Measurements from ENCODE around the gene STPG3.
A peak's percentile ranks its signal among the peaks of the same experiment; 100 is the strongest.

STPG3 gene

DNA sequence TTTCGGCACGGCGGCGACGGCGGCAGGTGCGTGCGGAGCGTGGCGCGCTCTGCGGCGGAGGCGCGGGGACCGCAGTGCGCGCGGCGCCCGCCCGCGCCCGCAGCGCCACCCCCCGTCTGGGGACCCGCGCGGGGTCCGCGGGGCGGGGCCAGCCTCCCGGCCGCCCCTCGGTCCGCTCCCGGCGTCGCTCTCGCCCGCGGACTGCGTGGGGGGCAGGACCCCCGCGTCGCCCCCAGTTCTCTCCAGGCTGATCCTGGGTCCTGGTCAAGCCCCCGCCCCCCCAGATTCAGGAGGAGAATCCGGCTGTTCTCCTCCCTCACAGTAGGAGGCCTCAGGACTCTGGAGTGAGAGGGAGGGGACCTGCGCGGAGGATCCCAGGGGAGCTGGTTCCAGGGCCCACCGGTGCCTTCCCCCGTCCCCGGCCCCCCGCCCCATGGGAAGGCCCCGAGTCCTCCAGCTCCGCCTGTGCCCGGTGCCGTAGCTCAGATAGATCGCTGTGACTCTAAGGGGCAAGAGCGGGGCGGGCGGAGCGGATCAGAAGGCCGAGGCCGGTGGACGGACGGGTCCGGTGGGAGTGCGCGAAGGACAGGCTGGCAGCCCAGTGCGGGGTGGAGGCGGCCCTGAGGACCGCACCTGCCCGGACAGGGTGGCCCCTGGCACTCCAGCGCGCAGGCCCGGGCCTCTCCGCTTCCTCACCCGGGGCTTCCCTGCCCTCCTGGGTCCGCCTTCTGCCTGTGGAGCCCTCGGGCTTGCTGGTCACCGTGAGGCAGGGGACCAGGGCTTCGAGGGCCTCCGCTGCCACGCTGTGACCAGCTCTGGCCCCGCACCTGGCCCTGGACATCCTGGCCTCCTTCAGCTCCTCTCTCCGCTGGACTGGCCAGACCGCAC is 28.7 kb upstream of the STPG3 start, which contains the start of gene RNF208:
TSS of gene RNF208 (minus strand) at position 51 of the 888 bp plus-strand sequence. CDS start 1,028 bp downstream, outside the sequence.
- no peak for DNase-seq

DNA sequence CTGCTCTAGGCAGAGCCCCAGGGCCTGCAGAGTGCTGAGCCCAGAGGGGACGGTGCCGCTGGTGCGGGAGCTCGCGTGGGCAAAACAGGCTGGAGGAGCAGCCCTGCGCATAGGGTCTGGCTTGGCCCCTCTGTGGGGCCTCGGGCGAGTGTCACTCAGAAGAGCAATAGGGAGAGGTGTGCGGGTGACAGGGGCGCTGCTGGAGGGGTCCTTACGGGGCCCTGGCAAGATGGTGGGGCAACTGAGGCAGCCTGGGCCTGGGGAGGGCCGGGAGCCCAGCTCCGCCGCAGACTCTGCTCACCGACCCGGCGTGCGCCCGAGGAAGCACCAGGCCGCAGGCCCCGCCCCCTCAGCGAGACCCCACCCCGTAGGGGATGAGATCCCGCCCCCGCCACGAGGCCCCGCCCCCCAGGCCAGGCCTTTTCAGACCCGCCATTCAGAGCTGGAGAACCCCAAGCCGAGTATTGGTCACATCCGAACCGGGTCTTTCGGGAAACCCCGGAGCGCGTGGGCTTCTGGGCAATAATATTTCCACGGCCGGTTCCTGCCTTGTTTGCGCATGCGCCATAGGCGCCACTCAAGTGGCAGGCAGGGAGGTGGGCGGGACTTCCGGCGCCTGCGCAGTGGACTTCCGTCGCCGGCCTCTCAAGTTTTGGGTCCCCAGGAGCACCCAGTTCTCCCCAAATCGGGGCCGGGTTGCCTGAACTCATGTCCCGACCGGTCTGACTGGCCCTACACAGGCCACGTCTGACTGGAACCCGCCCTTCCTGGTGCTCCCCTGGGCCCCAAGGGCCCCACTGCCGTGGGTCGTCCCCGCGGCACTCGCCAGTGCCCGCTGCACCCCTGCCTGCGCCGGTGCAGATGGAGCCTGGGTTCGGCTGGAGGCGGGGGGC is 27.8 kb upstream of the STPG3 start:
- peak; percentile 97 for DNase-seq

DNA sequence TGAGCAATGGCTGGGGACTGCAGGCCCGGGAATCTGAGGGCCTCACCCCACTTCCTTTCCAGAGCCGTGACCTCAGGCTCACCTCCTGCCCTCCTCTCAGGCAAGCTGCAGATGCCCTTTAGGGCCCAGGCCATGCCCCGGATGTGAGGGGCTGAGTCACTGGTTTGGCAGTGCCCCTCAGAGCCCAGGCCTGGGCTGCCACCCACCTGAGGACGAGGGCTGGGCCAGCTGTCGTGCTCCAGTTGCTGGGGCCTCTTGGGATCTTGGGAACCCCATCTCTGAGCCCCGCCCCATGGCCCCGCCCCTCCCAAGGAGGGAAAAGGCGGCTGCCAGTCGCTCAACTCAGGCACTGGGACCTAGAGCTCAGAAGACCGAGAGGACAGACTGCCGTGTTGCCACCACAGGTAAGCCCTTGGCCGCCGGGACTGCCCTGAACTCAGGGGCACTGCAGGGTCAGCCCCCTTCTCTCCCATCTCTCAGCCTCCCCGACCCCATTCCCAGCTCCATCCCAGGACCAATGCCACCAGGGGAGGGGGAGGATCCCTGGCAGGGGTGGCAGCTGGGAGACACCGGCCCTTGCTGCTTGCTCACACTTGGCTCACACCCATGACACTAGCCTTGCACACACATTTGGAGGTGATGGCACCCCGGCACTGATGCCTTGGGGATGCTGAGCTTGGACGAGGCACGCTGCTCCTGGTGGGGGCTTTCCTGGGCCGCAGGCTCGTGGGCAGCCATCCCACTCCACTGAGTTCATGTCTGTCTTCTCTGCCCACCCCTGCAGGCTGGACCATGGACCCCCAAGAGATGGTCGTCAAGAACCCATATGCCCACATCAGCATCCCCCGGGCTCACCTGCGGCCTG is 26.0 kb upstream of the STPG3 start, which contains the start of gene CYSRT1:
TSS of gene CYSRT1 (plus strand) at position 345 of the 865 bp plus-strand sequence. CDS start at position 793, 448 bp downstream.
- no peak for DNase-seq

DNA sequence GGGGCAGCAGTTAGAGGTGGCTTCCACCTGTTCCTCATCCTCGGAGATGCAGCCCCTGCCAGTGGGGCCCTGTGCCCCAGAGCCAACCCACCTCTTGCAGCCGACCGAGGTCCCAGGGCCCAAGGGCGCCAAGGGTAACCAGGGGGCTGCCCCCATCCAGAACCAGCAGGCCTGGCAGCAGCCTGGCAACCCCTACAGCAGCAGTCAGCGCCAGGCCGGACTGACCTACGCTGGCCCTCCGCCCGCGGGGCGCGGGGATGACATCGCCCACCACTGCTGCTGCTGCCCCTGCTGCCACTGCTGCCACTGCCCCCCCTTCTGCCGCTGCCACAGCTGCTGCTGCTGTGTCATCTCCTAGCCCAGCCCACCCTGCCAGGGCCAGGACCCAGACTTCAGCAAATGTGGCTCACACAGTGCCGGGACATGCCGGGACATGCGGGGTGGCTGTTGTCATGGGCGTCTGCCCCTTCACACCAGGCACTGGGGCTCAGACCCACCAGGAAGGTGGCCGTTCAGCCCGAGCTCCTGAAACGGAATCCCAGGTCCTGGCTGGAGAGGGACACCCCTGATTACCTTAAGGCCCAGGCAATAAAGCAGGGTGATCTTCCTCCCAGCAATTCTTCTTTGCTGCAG is 25.3 kb upstream of the STPG3 start:
- no peak for DNase-seq

DNA sequence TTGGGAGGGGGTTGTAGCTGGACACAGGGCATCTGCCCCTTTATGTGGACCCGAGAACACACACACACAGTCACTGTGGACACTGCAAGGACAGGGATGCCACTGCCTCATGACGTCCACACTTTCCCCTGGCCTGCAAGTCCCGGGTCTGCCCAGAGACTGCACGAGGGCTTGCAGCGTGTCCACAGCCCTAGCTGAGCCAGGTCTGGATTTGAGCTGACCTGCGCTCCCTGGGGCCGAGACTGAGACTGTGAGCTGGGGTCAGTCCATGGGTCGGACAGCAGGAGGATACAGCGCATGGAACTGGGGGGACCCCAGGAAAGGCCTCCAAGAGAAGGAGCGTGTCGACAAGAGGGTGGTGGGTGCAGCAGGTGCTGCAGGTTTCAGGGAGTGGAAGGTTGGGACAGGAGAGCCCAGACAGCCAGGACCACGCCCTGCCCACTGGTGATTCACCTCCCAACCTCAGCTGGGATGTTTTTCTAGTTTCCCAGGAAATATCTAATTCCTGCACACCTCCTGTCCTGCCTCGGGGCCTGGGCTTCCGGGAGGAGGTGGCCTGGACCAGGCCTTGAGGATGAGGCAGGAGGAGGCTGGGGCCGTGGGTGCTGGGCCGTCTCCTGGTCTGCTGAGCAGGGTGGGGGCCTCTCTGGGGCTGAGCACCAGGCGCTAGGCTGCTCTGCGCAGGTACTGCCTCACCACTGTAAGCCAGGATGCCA is 24.6 kb upstream of the STPG3 start:
- DNase-seq = no peak

DNA sequence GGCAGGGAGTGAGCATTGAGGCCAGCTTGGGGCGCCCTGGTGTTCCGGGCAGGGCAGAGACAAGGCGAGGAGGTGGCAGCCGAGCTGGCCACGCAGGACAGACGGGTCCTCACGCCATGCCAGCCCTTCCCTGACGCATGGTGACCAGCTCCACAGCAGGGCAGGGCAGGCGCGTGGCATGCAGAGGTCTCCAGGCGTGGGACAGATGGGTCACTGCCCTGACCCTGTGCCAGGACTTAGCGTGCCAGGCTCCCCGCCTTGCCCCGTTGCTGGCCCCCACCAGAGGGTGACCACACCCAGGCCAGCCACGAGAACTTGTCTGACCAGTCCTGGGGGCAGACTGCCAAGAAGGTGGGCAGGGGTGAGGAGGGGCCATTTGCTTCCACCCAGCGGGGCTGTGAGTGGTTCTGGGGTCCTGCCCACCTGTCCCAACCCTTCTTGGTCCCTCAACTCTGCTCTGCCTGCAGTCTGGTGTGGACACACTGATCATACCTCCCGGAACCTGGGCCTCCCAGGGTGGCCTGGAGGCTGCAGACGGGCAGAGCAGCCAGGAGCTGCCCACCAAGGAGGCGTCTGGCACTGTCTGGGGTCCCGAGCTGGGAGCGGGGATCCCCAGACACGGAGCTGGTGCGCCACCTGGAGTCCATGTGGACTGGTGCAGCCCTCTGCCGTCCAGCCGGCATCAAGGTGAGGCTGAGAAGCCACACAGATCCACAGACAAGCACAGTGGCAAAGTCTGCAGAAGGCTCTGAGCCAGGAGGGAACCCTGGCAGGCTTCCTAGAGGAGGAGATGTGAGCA is 23.8 kb upstream of the STPG3 start, which contains the start of gene RNF224:
TSS of gene RNF224 (plus strand) at position 449 of the 799 bp plus-strand sequence. CDS start 834 bp downstream, outside the sequence.
- DNase-seq = peak; percentile 77

DNA sequence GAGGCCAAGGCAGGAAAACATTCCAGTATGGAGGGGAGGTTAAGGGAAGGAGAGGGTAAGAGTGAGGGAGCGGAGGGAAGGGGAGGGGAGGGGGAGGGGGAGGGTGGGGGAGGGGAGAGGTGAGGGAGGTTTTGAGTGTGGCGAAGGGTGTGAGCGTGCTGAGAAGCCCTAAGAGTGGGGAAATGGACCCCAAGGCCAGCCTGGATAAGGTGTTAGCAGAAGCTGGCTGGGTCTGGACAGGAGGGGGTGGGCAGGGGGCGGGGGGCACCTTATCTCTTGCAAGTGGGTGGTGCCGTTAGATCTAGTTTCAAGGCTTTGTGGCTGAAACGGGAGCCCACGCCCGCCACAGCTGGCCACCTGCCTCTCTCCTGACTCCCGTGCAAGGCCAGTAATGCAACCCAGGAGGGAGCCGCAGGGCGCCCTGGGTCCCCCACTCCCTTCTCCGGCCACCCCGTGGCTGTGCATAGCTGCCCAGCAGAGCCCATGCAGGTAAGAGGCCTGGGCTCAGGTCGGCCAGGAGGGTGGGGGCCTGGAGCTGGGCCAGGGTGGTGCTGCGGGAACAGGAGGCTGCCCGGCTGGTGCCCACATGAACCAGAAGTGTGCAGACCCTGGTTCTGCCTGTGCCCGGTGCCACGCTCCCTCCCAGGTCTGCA is 23.1 kb upstream of the STPG3 start:
- no peak for DNase-seq

DNA sequence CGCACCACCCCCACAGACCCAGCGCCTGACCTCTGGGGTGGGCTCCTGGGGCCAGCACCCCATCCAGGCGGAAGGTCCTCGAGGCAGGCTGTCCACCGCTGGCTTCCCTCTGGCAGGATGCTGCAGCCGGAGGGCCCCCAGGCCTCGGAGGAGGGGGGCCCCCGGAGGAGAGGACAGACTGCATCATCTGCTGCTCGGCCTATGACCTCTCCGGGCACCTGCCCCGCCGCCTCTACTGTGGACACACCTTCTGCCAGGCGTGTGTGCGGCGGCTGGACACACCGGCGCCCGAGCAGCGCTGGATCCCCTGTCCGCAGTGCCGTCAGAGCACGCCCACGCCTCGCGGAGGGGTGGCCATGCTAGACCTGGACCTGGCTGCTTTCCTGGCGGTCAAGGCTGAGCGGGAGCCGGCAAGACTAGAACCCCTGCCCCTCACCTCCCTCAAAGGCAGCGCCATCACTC is 22.5 kb upstream of the STPG3 start:
- DNase-seq = no peak

DNA sequence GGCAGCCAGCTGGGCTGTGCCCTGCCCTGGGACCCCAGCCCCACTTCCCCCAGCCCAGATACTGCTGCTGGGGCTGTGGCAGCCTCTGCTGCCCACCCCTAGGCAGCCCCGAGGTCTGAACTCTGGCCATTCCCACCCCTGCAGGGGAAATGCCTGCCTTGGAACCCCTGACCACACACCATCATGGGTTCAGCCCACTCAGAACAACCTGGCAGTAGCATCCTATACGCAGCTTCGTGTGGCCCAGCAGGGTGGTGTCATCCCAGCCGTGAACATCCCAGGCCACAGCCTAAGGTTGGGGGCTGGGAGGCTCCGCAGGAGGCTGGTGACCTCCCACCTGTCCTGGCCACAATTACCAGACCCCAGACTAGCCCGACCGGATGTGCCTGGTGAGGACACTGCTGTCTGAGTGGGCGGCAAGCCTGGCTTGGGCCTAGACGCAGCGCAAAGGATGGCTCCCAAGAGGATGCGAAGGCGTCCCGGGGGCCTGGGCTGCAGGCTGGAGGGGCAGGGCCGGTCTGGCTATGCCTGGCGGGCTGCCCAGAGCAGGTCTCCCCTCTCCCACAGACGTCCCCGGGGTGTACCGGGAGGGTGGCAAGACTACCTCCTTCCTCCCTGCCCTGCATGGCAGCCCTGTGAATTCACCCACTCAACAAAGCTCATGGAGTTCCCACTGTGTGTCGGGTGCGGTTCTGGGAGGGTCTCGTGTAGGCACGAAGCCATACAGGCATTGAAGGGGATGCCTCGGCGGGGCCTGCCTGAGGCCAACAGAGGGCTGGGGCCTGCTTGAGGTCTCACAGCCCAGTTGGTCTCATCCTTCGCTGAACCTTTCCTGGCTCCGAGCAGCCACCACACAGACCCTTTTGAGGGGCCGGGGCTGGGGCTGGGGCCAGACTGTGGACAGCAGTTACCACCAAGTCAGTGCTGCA is 21.9 kb upstream of the STPG3 start:
- DNase-seq = no peak

DNA sequence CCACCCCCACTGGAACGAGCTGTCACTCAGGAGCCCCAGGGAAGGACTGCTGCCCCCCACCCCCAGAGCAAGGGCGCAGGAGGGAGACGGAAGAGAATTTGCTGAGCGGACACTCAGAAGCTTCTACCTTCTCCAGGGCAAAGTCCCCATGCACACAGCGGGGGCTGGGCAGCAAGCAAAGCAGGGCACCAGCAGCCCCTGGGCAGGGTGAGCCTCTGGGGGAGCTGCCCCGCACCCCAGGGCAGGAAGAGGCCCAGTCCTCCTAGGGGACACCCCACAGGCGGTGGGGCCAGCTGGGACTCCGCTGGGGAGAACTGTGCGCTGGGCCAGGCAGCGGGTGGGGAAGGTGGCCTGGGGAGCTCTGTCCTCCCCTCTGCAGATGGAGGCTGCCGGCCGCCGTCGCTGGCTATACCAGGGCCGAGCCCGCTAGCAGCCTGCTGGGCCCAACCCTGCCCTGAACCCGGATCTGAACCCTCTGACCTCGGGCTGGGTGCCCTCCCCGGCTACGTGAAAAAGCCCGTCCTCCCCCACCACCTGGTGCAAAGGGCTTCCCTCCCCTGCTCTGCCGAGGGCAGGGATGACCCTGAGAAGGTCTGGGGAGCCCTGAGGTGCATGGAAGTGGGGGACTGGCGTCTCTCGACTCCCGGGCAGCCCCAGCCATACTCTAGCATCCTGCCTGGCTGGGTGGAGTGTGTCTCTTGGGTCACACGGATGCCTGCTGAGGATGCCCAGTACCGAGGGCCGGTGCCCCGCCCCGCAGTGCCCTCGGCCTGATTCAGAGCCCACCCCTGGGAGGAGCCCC is 21.0 kb upstream of the STPG3 start:
- DNase-seq = no peak

DNA sequence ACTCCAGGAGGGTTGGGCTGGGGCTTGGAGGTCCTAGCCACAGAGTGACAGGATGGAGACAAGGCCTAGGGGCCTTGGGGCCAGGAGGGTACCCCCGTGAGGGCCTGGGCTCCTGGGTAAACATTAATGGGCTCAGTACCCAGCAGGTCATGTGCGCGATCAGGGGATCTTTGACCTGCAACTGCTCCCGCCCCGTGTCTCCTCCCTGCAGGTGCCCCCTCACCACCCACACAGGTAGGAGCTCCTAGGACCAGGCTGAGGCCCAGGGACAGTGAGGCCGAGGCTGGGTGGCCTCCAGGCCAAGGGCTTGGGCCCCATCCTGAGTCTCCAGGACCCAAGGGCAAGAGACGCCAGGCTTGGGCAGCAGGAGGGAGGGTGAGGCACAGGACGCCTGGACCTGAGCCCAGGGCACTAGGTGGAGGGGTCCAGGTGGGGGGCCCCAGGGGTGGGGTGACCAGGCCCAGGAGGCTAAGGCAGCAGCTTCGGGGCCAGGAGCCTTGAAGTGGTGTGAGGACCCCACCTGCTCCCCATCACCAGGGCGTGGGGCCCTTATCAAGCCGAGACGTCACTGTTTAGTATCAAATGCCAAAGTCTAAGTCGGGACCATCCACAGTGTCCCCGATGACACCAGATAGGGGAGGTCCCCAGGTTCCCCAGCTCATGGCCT is 20.2 kb upstream of the STPG3 start, which contains the start of gene SLC34A3:
TSS of gene SLC34A3 (plus strand) at position 197 of the 667 bp plus-strand sequence. CDS start 802 bp downstream, outside the sequence.
- DNase-seq = no peak

DNA sequence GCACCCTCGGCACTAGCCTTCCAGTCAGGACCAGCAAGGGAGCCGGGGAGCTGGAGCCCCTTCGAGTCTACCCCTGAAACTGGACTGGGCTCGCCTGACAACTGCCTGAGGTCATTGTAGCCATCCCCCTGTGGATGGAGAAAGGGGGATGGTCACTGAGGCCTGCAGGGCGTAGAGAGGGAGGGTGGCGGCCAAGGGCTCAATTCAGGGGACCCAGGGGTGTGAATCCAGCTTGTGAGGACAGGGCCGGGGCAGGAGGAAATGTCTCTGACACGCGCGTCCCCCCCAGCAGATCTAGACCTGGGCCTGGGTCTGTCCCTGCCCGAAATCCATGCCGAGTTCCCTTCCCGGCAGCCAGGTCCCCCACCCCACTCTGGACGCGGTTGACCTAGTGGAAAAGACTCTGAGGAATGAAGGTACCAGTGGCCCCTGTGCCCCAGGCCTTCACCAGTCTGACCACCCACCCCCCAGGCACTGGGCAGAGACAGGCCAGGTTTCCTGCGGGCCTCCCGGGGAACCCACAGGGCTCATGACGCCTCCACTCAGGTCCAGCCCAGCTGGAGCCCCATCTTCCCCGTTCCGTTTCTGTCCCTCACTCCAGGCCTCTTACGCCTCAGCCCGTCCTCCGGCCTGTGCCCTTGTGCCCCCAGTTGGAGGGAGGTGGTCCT is 19.6 kb upstream of the STPG3 start:
- DNase-seq = no peak

DNA sequence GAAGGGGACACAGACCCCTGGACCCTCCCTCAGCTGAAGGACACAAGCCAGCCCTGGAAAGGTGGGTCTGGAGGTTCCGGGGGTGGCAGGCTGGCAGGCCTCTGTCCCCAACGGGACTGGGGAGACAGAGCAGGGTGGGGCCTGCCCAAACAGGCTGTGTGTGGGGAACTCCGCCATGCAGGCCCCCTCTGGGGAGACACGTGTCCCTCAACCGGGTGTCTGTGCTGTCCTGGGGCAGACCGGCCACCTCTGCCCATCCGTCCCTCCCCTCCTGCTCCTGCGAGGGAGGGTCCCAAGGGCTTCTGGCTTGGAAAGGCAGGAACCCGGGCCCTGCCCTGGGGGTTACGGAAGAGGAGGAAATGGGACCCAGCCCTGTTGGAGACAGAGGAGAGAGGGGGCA is 19.0 kb upstream of the STPG3 start:
- DNase-seq = no peak

DNA sequence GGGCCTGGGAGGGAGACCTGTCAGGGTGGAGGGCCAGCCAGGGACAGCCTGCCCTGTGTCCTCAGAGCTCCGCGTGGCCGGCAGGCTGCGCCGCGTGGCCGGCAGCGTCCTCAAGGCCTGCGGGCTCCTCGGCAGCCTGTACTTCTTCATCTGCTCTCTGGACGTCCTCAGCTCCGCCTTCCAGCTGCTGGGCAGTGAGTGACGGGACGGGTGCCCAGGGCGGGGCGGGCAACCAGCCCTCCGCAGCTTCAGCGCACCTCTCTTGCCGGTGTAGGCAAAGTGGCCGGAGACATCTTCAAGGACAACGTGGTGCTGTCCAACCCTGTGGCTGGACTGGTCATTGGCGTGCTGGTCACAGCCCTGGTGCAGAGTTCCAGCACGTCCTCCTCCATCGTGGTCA is 18.6 kb upstream of the STPG3 start:
- no peak for DNase-seq

DNA sequence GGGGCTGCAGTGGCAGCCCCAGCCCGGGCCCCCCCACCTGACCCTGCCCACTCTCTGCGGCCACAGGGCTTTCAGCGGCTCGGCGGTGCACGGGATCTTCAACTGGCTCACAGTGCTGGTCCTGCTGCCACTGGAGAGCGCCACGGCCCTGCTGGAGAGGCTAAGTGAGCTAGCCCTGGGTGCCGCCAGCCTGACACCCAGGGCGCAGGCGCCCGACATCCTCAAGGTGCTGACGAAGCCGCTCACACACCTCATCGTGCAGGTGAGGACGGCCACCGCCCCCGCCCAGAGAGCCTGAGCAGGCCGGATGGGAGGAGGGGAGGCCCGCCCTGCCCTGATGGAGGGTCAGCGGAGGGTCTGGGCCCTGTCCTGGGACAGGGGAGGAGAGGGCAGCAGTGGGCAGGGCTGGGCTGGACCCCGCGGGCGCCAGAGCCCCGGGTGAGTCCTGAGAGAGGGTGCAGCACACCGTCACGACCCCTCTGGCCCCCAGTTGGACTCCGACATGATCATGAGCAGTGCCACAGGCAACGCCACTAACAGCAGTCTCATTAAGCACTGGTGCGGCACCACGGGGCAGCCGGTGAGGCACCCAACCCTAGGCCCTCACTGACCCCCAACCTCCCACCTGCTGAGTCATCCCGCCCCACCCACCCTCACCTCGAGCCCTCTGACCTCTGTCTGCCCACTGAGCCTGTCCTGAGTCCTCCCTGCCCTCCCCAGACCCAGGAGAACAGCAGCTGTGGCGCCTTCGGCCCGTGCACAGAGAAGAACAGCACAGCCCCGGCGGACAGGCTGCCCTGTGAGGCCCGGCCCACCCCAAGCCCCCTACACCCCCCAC is 17.7 kb upstream of the STPG3 start:
- DNase-seq = no peak

Data from activated CD4-positive, CD25-positive, alpha-beta regulatory T cell treated with anti-CD3 and anti-CD28 coated beads, Interleukin-2, amount 50 U/mL, for 72 hours (primary cell).